Esophagus squamous epithelium (tissue), 4 donors: Measurements from ENCODE around the gene S100A9.

Experiments
- CTCF ChIP-seq, 6 experiments: fragments of 450-650 bp in 4 of 6; fragments of 200-600 bp in 2 of 6; sonication (generic) in 2 of 6; IDR thresholded peaks; one replicate each; pipeline ENCODE4 v1.5.1; 2016 to 2019; ENCODE audit warnings: antibody characterized with exemption in 6 of 6, mild to moderate bottlenecking in 4 of 6, moderate library complexity in 4 of 6
- POLR2A ChIP-seq, 4 donors: fragments of 450-650 bp; IDR thresholded peaks; one replicate each; pipeline ENCODE4 v1.6.1; 2017; ENCODE audit warnings: antibody characterized with exemption in 4 of 4, mild to moderate bottlenecking in 4 of 4, moderate library complexity in 3 of 4

- TF ChIP-seq POLR2A (IDR thresholded peaks at IDR 0.05), result no peak
- no peak for TF ChIP-seq CTCF (IDR thresholded peaks at IDR 0.05)
Observed at GRCh38 chr1:153336650-153337049, 21.0 kb upstream of the S100A9 start.
